ENCODE measurements around the gene MYPOP. TPM values are rescaled to one million over a fixed set of nuclear protein-coding genes. Genes with fewer than 3 reads are reported as not detected.

MYPOP gene
- total and polyA plus RNA-seq, 2 of the 13 experiments (the other 11 are each of a cell fraction or from before 2014, with no cell fraction given) = 2.3 to 2.7 TPM

- peak; percentile 45 for TF ChIP-seq ZNF331 (CRISPR knock-in tag; IDR thresholded peaks at IDR 0.05)
- no peak for TF ChIP-seq LRRFIP1 (CRISPR knock-in tag; conservative IDR thresholded peaks at IDR 0.05)
- TF ChIP-seq ZNF776 (CRISPR knock-in tag; IDR thresholded peaks at IDR 0.05) = no peak; the same call in 1 of the 2 replicates
- TF ChIP-seq FOXJ3 (CRISPR knock-in tag; IDR thresholded peaks at IDR 0.05; ENCODE audit: borderline replicate concordance) = 0 out of 2 replicates have a peak, but pooled peaks have one; percentile 23
- no peak for TF ChIP-seq MYPOP (CRISPR knock-in tag; IDR thresholded peaks at IDR 0.05)
- TF ChIP-seq ZSCAN25 (CRISPR knock-in tag; IDR thresholded peaks at IDR 0.05) = no peak; the same call in 1 of the 2 replicates
- TF ChIP-seq BCL3 (CRISPR knock-in tag; IDR thresholded peaks at IDR 0.05) = no peak
- TF ChIP-seq ERF (CRISPR knock-in tag; IDR thresholded peaks at IDR 0.05) = peak; percentile 64
- no peak for TF ChIP-seq ZBED4 (CRISPR knock-in tag; IDR thresholded peaks at IDR 0.05; ENCODE audit: borderline replicate concordance)
- TF ChIP-seq ZNF143 (CRISPR knock-in tag; IDR thresholded peaks at IDR 0.05) = peak; percentile 95
- no peak for TF ChIP-seq SKIL (CRISPR knock-in tag; IDR thresholded peaks at IDR 0.05; ENCODE audit: borderline replicate concordance)
- TF ChIP-seq ETV5 (CRISPR knock-in tag; IDR thresholded peaks at IDR 0.05; ENCODE audit: borderline replicate concordance) = peak; percentile 86
- TF ChIP-seq ZNF180 (CRISPR knock-in tag; IDR thresholded peaks at IDR 0.05; ENCODE audit: borderline replicate concordance, low read depth) = 0 out of 2 replicates have a peak, but pooled peaks have one; percentile 67
- TF ChIP-seq ATF3 (CRISPR knock-in tag; IDR thresholded peaks at IDR 0.05) = no peak
- no peak for TF ChIP-seq ZNF282 (IDR thresholded peaks at IDR 0.05; ENCODE audit: partially characterized antibody)
Measured at GRCh38 chr19:45862564-45863334, 39.7 kb downstream of the MYPOP start, which contains the start of gene SYMPK (continued).
